B cell (primary cell): Measurements from ENCODE around the gene ATP8A2.

Experiments
- CTCF ChIP-seq: fragments of 200-600 bp; IDR thresholded peaks from one replicate; pipeline ENCODE4 v1.8.0; 2022; ENCODE audit warnings: antibody characterized with exemption, mild to moderate bottlenecking
- EZH2 ChIP-seq: IDR thresholded peaks from 2 replicates; pipeline ENCODE4 v1.6.1; 2012; ENCODE audit warnings: borderline replicate concordance, low read depth, mild to moderate bottlenecking, moderate library complexity, low read length; ENCODE audit not compliant: insufficient read depth, poor library complexity, severe bottlenecking

- TF ChIP-seq EZH2 = no peak
- TF ChIP-seq CTCF = no peak
Measured at GRCh38 chr13:25864116-25864515, 492.3 kb downstream of the ATP8A2 start.
